Liver (tissue), 9 donors: ENCODE measurements around the gene BRS3. TPM values are rescaled to one million over a fixed set of nuclear protein-coding genes. Genes with fewer than 3 reads are reported as not detected.

Source experiments
- DNase-seq: peaks from one replicate; pipeline ENCODE4 v3.0.0-alpha.2; 2017; ENCODE audit warnings: low spot score
- H3K27ac ChIP-seq, 2 donors: one replicate each; pipeline ENCODE4 v1.7.0; 2013; ENCODE audit warnings: inconsistent platforms in 2 of 2, low read length in 2 of 2, control low read depth in 1 of 2, low read depth in 1 of 2, mild to moderate bottlenecking in 1 of 2
- H3K27me3 ChIP-seq, 4 donors: one replicate each; pipeline versions ENCODE4 v1.6.1 to v1.7.0; 2013; ENCODE audit warnings: low read length in 3 of 4, inconsistent platforms in 1 of 4, mild to moderate bottlenecking in 1 of 4, moderate library complexity in 1 of 4; ENCODE audit not compliant: control insufficient read depth in 4 of 4, insufficient read depth in 4 of 4
- H3K36me3 ChIP-seq, 4 donors: one replicate each; pipeline versions ENCODE4 v1.6.1 to v1.7.0; 2013; ENCODE audit warnings: low read length in 3 of 4, mild to moderate bottlenecking in 3 of 4, low read depth in 1 of 4, moderate library complexity in 1 of 4; ENCODE audit not compliant: control insufficient read depth in 4 of 4, insufficient read depth in 3 of 4
- H3K4me1 ChIP-seq, 4 donors: one replicate each; pipeline versions ENCODE4 v1.6.1 to v1.7.0; 2013; ENCODE audit warnings: low read length in 3 of 4, mild to moderate bottlenecking in 3 of 4, moderate library complexity in 1 of 4; ENCODE audit not compliant: control insufficient read depth in 4 of 4, insufficient read depth in 4 of 4
- H3K4me3 ChIP-seq, 3 donors: one replicate each; pipeline versions ENCODE4 v1.6.1 to v1.7.0; 2013; ENCODE audit warnings: low read length in 3 of 3, control low read depth in 1 of 3, low read depth in 1 of 3, mild to moderate bottlenecking in 1 of 3
- H3K9ac ChIP-seq, 2 donors: one replicate each; pipeline ENCODE4 v1.7.0; 2013; ENCODE audit warnings: low read length in 2 of 2, mild to moderate bottlenecking in 2 of 2, moderate library complexity in 2 of 2, control low read depth in 1 of 2, low read depth in 1 of 2
- H3K9me3 ChIP-seq, 4 donors: one replicate each; pipeline versions ENCODE4 v1.6.1 to v1.7.0; 2013; ENCODE audit warnings: low read length in 3 of 4; ENCODE audit not compliant: control insufficient read depth in 4 of 4
- ATF3 ChIP-seq: IDR thresholded peaks from 2 replicates; pipeline ENCODE4 v1.6.1; 2016; ENCODE audit warnings: antibody characterized with exemption
- CTCF ChIP-seq: fragments of 150-350 bp; IDR thresholded peaks from 2 replicates; pipeline ENCODE4 v1.5.1; 2017; ENCODE audit warnings: improper control_type of control experiment, low read depth, low read length; ENCODE audit not compliant: missing input control
- EGR1 ChIP-seq, 2 donors: IDR thresholded peaks; 2 replicates each; pipeline ENCODE4 v1.6.1; 2016 to 2018; ENCODE audit warnings: antibody characterized with exemption in 2 of 2, low read depth in 2 of 2
- FOXA1 ChIP-seq: IDR thresholded peaks from 2 replicates; pipeline ENCODE4 v1.6.1; 2016; ENCODE audit warnings: antibody characterized with exemption
- FOXA2 ChIP-seq: IDR thresholded peaks from 2 replicates; pipeline ENCODE4 v1.6.1; 2016; ENCODE audit warnings: antibody characterized with exemption
- GABPA ChIP-seq, 2 donors: IDR thresholded peaks in 1 of 2; conservative IDR thresholded peaks in 1 of 2; 2 replicates each; pipeline ENCODE4 v1.6.1; 2016; ENCODE audit warnings: antibody characterized with exemption in 2 of 2, mild to moderate bottlenecking in 1 of 2, moderate library complexity in 1 of 2
- HNF4A ChIP-seq, 2 donors: conservative IDR thresholded peaks; 2 replicates each; pipeline ENCODE4 v1.6.1; 2016; ENCODE audit warnings: antibody characterized with exemption in 2 of 2, mild to moderate bottlenecking in 2 of 2
- HNF4G ChIP-seq: IDR thresholded peaks from 2 replicates; pipeline ENCODE4 v1.6.1; 2016; ENCODE audit warnings: antibody characterized with exemption
- JUND ChIP-seq, 2 donors: IDR thresholded peaks; 2 replicates each; pipeline ENCODE4 v1.6.1; 2016; ENCODE audit warnings: antibody characterized with exemption in 2 of 2
- MAX ChIP-seq: IDR thresholded peaks from 2 replicates; pipeline ENCODE4 v1.6.1; 2016; ENCODE audit warnings: antibody characterized with exemption
- NR2F2 ChIP-seq: IDR thresholded peaks from 2 replicates; pipeline ENCODE4 v1.6.1; 2016; ENCODE audit warnings: antibody characterized with exemption
- RAD21 ChIP-seq, 2 donors: IDR thresholded peaks; 2 replicates each; pipeline ENCODE4 v1.6.1; 2016; ENCODE audit warnings: antibody characterized with exemption in 2 of 2, mild to moderate bottlenecking in 2 of 2
- REST ChIP-seq: IDR thresholded peaks from 2 replicates; pipeline ENCODE4 v1.6.1; 2016; ENCODE audit warnings: antibody characterized with exemption, mild to moderate bottlenecking
- RXRA ChIP-seq, 2 donors: IDR thresholded peaks; 2 replicates each; pipeline ENCODE4 v1.6.1; 2017 to 2018; ENCODE audit warnings: antibody characterized with exemption in 2 of 2, mild to moderate bottlenecking in 1 of 2
- SP1 ChIP-seq: IDR thresholded peaks from 2 replicates; pipeline ENCODE4 v1.6.1; 2018; ENCODE audit warnings: antibody characterized with exemption, mild to moderate bottlenecking
- TAF1 ChIP-seq: conservative IDR thresholded peaks from 2 replicates; pipeline ENCODE4 v1.6.1; 2016; ENCODE audit warnings: antibody characterized with exemption, mild to moderate bottlenecking
- YY1 ChIP-seq: IDR thresholded peaks from 2 replicates; pipeline ENCODE4 v1.6.1; 2016; ENCODE audit warnings: antibody characterized with exemption, mild to moderate bottlenecking
- ZBTB33 ChIP-seq: IDR thresholded peaks from 2 replicates; pipeline ENCODE4 v1.6.1; 2016; ENCODE audit warnings: antibody characterized with exemption
- WGBS: extraction: QIAGEN DNeasy Blood & Tissue Kit; methylation state at CpG from one replicate; pipeline ENCODE4 v1.1.7; 2013; 5-methylcytosine and 5-hydroxymethylcytosine counted together
- polyA plus RNA-seq, 2 donors: library from polyadenylated mRNA; stranded (reverse) in 1 of 2; unstranded in 1 of 2; fragments of 200-250 nt in 1 of 2; fragments of >200 nt in 1 of 2; fragmentation: Nextera tagmentation in 1 of 2; extraction: Ambion mirVana in 1 of 2; gene quantifications; one replicate each; pipeline versions ENCODE4 v1.2.1 to v1.2.3, GENCODE V29; 2013 to 2015
- total RNA-seq, 2 donors: library from RNA; depleted of rRNA; stranded (reverse); fragments of >200 nt; gene quantifications; one replicate each; pipeline ENCODE4 v1.2.3, GENCODE V29; 2014
- donor health status: healthy.
- donor health status: healthy.
- donor health status: healthy.
- donor health status: healthy.
- donor health status: healthy.

BRS3 gene
- total RNA-seq, result not detected
- not detected for polyA plus RNA-seq

DNA sequence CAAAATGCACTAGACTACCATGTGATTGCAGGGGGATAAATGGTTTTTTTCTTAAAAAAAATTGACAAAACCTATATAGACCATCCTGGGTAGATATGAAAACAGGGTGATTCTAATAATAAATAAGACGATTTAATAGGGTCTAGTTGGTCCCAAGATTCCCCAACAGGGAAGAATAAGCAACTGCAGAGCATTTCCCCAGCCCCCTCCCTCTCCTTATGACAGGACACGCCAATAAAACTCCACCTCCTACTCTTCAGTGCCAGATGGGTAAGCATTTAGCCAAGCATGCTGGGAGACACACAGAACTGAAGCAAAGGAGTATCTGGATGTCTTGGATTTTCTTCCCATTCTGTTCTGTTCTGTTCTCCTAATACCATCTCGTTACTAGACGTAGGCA lies at the start of gene BRS3:
BRS3 (plus strand) TSS at position 301 of the 400 bp plus-strand sequence. CDS start 168 bp downstream, outside the sequence.
- Histone ChIP-seq H3K4me3 (no peak within 1 kb of the TSS), H3K9ac (no peak within 1 kb of the TSS), H3K27ac (no peak within 1 kb of the TSS), H3K4me1 (no peaks in the 10 kb centered on the region), H3K36me3 (no peaks in the 10 kb centered on the region), H3K9me3 (no peaks in the 10 kb centered on the region), H3K27me3 (peaks cover 0 to 7% (median 2%) of the 10 kb centered on the region in 4 donors)
- DNase-seq, result no peak
- WGBS, result 67% methylated on average over 4 of the region's 4 CpGs
- TF ChIP-seq RAD21 (IDR thresholded peaks at IDR 0.05) (no peak), EGR1 (IDR thresholded peaks at IDR 0.05; ENCODE audit: low read depth in 2 of 2) (no peak), YY1 (no peak), GABPA (IDR thresholded peaks at IDR 0.05 in 1 of 2, conservative IDR thresholded peaks at IDR 0.05 in 1 of 2) (no peak), TAF1 (no peak), SP1 (no peak), ATF3 (no peak), HNF4A (conservative IDR thresholded peaks at IDR 0.05) (no peak), REST (no peak), JUND (IDR thresholded peaks at IDR 0.05) (no peak), RXRA (IDR thresholded peaks at IDR 0.05) (no peak), FOXA1 (no peak), CTCF (no peak), ZBTB33 (no peak), FOXA2 (no peak), NR2F2 (no peak), MAX (no peak), HNF4G (no peak)
